Nephron (organoid): ENCODE results near the gene CRYGD.

Source experiments
- H3K27ac Mint-ChIP-seq, 3 experiments: 2 replicates each; pipeline ENCODE4 v1.8.0; 2020; ENCODE audit warnings: mixed read lengths in 3 of 3, mild to moderate bottlenecking in 2 of 3, moderate library complexity in 1 of 3
- H3K27me3 Mint-ChIP-seq: 2 replicates; pipeline ENCODE4 v1.8.0; 2021; ENCODE audit warnings: low read depth, mild to moderate bottlenecking, moderate library complexity, mixed read lengths
- H3K36me3 Mint-ChIP-seq: 2 replicates; pipeline ENCODE4 v1.8.0; 2020; ENCODE audit warnings: low read depth, mixed read lengths
- H3K4me1 Mint-ChIP-seq: 2 replicates; pipeline ENCODE4 v1.8.0; 2020; ENCODE audit warnings: mixed read lengths
- H3K4me3 Mint-ChIP-seq, 3 experiments: 2 replicates each; pipeline ENCODE4 v1.8.0; 2020; ENCODE audit warnings: mild to moderate bottlenecking in 3 of 3, mixed read lengths in 3 of 3, moderate library complexity in 2 of 3
- H3K9me3 Mint-ChIP-seq: 2 replicates; pipeline ENCODE4 v1.8.0; 2020; ENCODE audit warnings: mixed read lengths
- TF ChIP-seq, protein P1 (sequence below), 3 experiments: fragments of 200-600 bp; sonication (generic); IDR thresholded peaks; one replicate each; pipeline ENCODE4 v1.5.0; 2021; ENCODE audit warnings: antibody characterized with exemption in 3 of 3; ENCODE audit not compliant: unreplicated experiment in 3 of 3

The CRYGD gene

DNA sequence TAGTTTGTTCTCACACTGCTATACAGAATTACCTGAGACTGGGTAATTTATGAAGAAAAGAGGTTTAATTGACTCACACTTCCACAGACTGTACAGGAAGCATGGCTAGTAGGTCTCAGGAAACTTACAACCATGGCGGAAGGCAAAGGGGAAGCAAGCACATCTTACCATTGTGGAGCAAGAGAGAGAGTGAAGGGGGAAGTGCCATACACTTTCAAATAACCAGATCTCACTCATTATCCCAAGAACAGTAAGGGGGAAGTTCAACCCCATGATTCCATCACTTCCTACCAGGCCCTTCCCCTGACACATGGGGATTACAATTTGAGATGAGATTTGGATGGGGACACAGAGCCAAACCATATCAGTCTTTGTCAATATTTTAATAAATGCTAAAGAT is 26.6 kb upstream of the CRYGD start:
- H3K36me3 Mint-ChIP-seq, result no peaks in the 10 kb centered on the region
- H3K4me1 Mint-ChIP-seq, result no peaks in the 10 kb centered on the region
- peaks cover 9% of the 10 kb centered on the region for H3K9me3 Mint-ChIP-seq

DNA sequence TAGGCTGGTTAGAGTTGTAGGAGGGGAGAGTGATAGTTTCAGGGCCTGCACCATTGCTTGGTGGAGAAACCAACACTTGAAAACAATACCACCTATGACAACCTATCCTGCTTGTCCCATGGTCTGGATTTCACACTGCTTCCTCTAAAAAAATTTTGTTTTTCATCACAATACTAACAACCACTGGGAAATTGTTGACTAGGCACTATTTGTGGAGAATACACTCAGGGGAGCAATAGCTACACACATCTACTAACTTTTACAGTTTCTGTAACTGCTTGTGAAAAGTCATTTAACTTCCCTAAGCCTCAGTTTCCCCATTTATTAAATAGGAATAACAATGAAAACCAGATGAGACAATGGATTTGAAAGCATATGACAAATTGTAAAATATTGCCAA is 25.8 kb upstream of the CRYGD start:
- Mint-ChIP-seq H3K4me3 (no peak overlapping the region), H3K4me1 (no peaks in the 10 kb centered on the region), H3K36me3 (no peaks in the 10 kb centered on the region), H3K27me3 (peaks cover 4% of the 10 kb centered on the region), H3K9me3 (peaks cover 9% of the 10 kb centered on the region), H3K27ac (no peak overlapping the region)
- TF ChIP-seq, protein P1, sequence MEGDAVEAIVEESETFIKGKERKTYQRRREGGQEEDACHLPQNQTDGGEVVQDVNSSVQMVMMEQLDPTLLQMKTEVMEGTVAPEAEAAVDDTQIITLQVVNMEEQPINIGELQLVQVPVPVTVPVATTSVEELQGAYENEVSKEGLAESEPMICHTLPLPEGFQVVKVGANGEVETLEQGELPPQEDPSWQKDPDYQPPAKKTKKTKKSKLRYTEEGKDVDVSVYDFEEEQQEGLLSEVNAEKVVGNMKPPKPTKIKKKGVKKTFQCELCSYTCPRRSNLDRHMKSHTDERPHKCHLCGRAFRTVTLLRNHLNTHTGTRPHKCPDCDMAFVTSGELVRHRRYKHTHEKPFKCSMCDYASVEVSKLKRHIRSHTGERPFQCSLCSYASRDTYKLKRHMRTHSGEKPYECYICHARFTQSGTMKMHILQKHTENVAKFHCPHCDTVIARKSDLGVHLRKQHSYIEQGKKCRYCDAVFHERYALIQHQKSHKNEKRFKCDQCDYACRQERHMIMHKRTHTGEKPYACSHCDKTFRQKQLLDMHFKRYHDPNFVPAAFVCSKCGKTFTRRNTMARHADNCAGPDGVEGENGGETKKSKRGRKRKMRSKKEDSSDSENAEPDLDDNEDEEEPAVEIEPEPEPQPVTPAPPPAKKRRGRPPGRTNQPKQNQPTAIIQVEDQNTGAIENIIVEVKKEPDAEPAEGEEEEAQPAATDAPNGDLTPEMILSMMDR (IDR thresholded peaks at IDR 0.05; ENCODE audit: unreplicated experiment in 3 of 3), result no peak

More for the DNA sequence above, 26.6 kb upstream of the CRYGD start:
- Mint-ChIP-seq H3K4me3 (no peak overlapping the region), H3K27ac (no peak overlapping the region), H3K27me3 (peaks cover 4% of the 10 kb centered on the region)
- TF ChIP-seq, protein P1 (IDR thresholded peaks at IDR 0.05; ENCODE audit: unreplicated experiment in 3 of 3), result no peak

DNA sequence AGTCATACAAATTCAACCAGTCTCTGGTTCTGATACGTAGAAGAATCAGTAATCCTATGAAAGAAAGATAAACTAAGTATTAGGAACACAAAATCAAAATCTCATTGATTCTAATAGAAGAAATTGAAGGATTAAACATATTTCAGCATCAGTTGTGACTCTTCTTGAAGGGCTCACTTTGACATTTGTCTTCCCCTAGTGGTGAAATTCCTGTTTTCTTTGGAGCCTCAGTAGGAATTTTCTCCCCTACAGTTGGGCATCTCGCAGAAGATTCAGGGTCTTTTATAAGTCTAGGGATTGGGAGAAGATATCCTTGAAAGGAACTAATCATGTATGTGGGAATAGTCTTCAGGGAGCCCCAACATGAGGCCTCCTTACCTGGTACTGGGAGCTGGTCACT is 24.5 kb upstream of the CRYGD start:
- TF ChIP-seq, protein P1 (IDR thresholded peaks at IDR 0.05; ENCODE audit: unreplicated experiment in 3 of 3), result no peak
- Mint-ChIP-seq H3K4me1 (peaks cover 4% of the 10 kb centered on the region), H3K36me3 (no peaks in the 10 kb centered on the region), H3K4me3 (no peak overlapping the region), H3K9me3 (peaks cover 9% of the 10 kb centered on the region), H3K27me3 (peaks cover 4% of the 10 kb centered on the region), H3K27ac (no peak overlapping the region)

DNA sequence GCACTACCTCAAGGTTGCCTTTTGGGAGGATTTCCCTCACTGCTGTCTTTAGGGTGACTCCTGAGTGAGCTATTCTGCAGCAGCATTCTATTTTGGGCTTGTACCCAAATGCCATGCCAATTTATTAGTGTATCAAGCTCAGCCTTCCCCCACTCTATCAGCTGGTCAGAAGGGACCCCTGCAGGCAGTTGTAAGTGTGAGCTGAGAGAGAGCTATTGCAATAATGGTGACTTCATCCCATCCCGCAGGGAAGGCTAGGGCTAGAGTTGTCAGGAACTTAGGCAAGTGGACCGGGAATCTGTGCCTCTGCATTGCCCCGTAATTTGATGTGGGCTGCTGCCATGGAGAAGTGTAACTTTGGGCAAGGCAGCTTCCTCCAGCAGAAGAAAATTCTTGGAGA is 23.4 kb upstream of the CRYGD start:
- no peak overlapping the region for H3K27ac Mint-ChIP-seq
- H3K9me3 Mint-ChIP-seq, result peaks cover 9% of the 10 kb centered on the region
- H3K4me1 Mint-ChIP-seq, result peaks cover 12% of the 10 kb centered on the region
- H3K27me3 Mint-ChIP-seq, result peaks cover 4% of the 10 kb centered on the region
- no peaks in the 10 kb centered on the region for H3K36me3 Mint-ChIP-seq
- no peak overlapping the region for H3K4me3 Mint-ChIP-seq
- TF ChIP-seq, protein P1 (IDR thresholded peaks at IDR 0.05; ENCODE audit: unreplicated experiment in 3 of 3), result no peak

DNA sequence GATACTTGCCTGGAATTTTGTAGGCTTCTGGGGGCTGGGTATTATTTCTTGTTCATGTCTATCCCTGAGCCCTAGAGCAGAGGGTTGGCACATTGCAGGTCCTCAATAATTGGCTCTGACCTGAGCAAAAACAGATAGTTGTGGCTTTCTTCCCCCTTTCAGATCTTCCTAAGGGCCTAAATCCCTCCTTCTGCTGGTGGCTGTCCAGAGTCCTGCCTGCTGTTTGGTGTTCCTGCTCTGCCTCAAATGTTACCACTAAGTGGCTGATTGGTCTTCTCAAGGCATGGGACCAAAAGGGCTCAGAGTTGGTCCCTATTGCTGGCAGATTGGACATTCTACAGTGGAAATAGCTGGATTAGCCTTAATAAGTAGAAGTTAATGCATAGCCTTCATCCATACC is 22.7 kb upstream of the CRYGD start:
- Mint-ChIP-seq H3K27me3 (peaks cover 4% of the 10 kb centered on the region), H3K36me3 (no peaks in the 10 kb centered on the region), H3K9me3 (peaks cover 9% of the 10 kb centered on the region), H3K27ac (no peak overlapping the region), H3K4me3 (no peak overlapping the region), H3K4me1 (peaks cover 19% of the 10 kb centered on the region)
- TF ChIP-seq, protein P1 (IDR thresholded peaks at IDR 0.05; ENCODE audit: unreplicated experiment in 3 of 3), result no peak

DNA sequence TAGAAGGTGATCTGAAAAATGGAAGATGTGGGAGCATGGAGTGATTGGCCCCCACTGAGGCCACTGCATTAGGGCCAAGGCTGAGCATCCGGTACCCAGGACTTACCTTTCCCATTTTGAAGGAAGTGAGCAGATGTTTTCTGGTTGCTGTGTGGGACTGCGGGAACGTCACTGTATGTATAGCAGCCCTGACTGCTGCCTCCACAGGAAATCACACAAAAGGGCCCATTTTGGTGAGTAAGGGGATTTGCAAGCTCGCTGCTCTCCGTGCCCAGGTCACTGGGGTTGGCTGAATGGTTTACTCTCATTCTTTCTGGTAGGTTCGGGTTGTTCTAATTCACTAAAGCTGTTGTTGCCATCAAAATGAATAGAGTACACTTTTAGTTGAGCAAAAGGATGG is 21.7 kb upstream of the CRYGD start, which contains the start of gene CRYGB:
Gene CRYGB, minus strand, starts transcription at position 153 of the 400 bp plus-strand sequence. Its CDS starts 38 bp downstream, at position 115.
- Mint-ChIP-seq H3K27ac (no peak within 1 kb of the TSS), H3K9me3 (peaks cover 8% of the 10 kb centered on the region)
- TF ChIP-seq, protein P1 (IDR thresholded peaks at IDR 0.05; ENCODE audit: unreplicated experiment in 3 of 3), result no peak

More for the DNA sequence above, 21.7 kb upstream of the CRYGD start, which contains the start of gene CRYGB:
- H3K27me3 Mint-ChIP-seq, result peaks cover 4% of the 10 kb centered on the region
- H3K4me3 Mint-ChIP-seq, result no peak within 1 kb of the TSS
- H3K36me3 Mint-ChIP-seq, result no peaks in the 10 kb centered on the region
- H3K4me1 Mint-ChIP-seq, result peaks cover 22% of the 10 kb centered on the region
